Body of pancreas (tissue), 4 donors: Measurements from ENCODE around the gene KYAT1.

Source experiments
- CTCF ChIP-seq, 7 experiments: fragments of 450-650 bp in 4 of 7; fragments of 200-600 bp in 3 of 7; sonication (generic) in 3 of 7; IDR thresholded peaks; one replicate each; pipeline ENCODE4 v1.5.1; 2016 to 2019; ENCODE audit warnings: antibody characterized with exemption in 7 of 7
- POLR2A ChIP-seq, 3 donors: fragments of 450-650 bp; IDR thresholded peaks; one replicate each; pipeline ENCODE4 v1.6.1; 2016; ENCODE audit warnings: antibody characterized with exemption in 3 of 3, mild to moderate bottlenecking in 2 of 3

GRCh38 chr9:128819716-128820664, 61.8 kb downstream of the KYAT1 start:
- TF ChIP-seq CTCF (IDR thresholded peaks at IDR 0.05) (no peak), POLR2A (IDR thresholded peaks at IDR 0.05) (no peak)
